IPS DF 6.9 (cell line): ENCODE measurements around the gene ZNF341.

ENCODE experiments used
- DNase-seq: peaks from one replicate; pipeline ENCODE4 v3.0.0-alpha.2; 2013; ENCODE audit warnings: low read depth, low spot score
- H3K27ac ChIP-seq: one replicate; pipeline ENCODE4 v1.5.1; 2013; ENCODE audit warnings: low read length, control low read depth
- H3K27me3 ChIP-seq: 2 replicates; pipeline ENCODE4 v1.6.1; 2013; ENCODE audit warnings: mild to moderate bottlenecking, low read length; ENCODE audit not compliant: control insufficient read depth, insufficient read depth
- H3K36me3 ChIP-seq: 2 replicates; pipeline ENCODE4 v1.6.1; 2013; ENCODE audit warnings: low read length; ENCODE audit not compliant: control insufficient read depth, insufficient read depth
- H3K4me1 ChIP-seq: 2 replicates; pipeline ENCODE4 v1.6.1; 2013; ENCODE audit warnings: low read length; ENCODE audit not compliant: control insufficient read depth, insufficient read depth
- H3K4me3 ChIP-seq: 2 replicates; pipeline ENCODE4 v1.5.1; 2013; ENCODE audit warnings: mild to moderate bottlenecking, low read length
- H3K9me3 ChIP-seq: 2 replicates; pipeline ENCODE4 v1.6.1; 2013; ENCODE audit warnings: low read length, inconsistent platforms; ENCODE audit not compliant: control insufficient read depth, insufficient read depth
- WGBS: extraction: QIAGEN DNeasy Blood & Tissue Kit; methylation state at CpG from one replicate; pipeline ENCODE4 v1.1.7; 2013; ENCODE audit warnings: mixed read lengths, missing lambda C conversion rate; ENCODE audit not compliant: insufficient read length, insufficient coverage; 5-methylcytosine and 5-hydroxymethylcytosine counted together

ZNF341 gene

GRCh38 chr20:33731693-33732165, at the start of gene ZNF341:
Gene ZNF341, plus strand, starts transcription at chr20:33731996. Its CDS starts 26 bp downstream, at chr20:33732022.
- H3K4me1 ChIP-seq: no peaks in the 10 kb centered on the region
- H3K36me3 ChIP-seq: no peaks in the 10 kb centered on the region
- no peaks in the 10 kb centered on the region for H3K27me3 ChIP-seq
- WGBS: no CpG with 5 or more reads among the region's 57 CpGs
- no peak for DNase-seq
- no peak within 1 kb of the TSS for H3K27ac ChIP-seq
- peak within 1 kb of the TSS; percentile 29; the same call in 1 of the 2 replicates for H3K4me3 ChIP-seq
- no peaks in the 10 kb centered on the region for H3K9me3 ChIP-seq

GRCh38 chr20:33684533-33685327, 47.1 kb upstream of the ZNF341 start:
- peak overlapping the region; percentile 68; the same call in 1 of the 2 replicates for H3K4me3 ChIP-seq
- H3K36me3 ChIP-seq: peaks cover 6% of the 10 kb centered on the region
- no peaks in the 10 kb centered on the region; the same call in 1 of the 2 replicates for H3K27me3 ChIP-seq
- no peak for DNase-seq
- WGBS: no CpG with 5 or more reads among the region's 10 CpGs
- H3K4me1 ChIP-seq: peaks cover 4% of the 10 kb centered on the region; the same call in 1 of the 2 replicates
- H3K27ac ChIP-seq: no peak overlapping the region
- no peaks in the 10 kb centered on the region for H3K9me3 ChIP-seq

DNA sequence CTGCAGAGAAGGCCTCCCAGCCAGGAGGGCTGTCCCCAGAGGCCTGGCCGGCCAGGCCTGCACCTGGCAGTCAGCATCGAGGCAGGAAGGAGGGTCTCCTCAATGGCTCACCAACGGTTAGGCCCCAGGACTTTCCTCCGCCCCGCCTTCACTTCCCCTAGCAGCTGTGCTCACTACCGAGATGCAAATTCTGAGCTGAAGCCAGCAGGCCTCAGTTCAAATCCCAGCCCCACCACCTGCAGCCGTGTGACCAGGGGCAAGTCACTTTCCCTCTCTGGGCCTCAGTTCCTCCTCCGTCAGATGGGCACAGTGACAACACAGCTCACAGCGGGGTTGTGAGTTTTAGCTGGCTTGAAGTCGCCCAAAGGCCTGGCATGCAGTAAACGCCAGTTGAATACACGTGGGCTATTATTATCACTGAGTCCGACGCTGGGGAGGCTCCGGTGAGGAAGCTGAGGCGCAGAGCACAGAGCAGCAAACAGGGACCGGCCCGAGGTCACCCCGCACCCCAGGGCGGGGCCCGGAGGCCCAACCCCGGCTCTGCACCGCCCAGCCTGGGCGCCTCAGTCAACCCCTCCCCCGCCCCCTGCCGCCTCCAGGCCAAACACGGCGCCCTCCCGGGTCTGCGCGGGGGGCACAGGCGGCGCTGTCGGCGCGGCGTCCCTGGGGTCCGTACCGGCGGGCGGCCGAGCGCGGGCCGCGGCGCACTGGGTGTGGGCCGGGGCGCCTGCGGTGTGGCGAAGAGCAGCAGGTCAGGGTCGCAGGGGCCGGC, 46.3 kb upstream of the ZNF341 start:
- Histone ChIP-seq H3K4me1 (peaks cover 4% of the 10 kb centered on the region; the same call in 1 of the 2 replicates), H3K36me3 (no peaks in the 10 kb centered on the region), H3K9me3 (no peaks in the 10 kb centered on the region), H3K27me3 (no peaks in the 10 kb centered on the region; the same call in 1 of the 2 replicates), H3K27ac (no peak overlapping the region), H3K4me3 (peak overlapping the region; percentile 68)
- no CpG with 5 or more reads among the region's 53 CpGs for whole genome bisulfite sequencing
- DNase-seq: no peak

- H3K27me3 ChIP-seq: no peaks in the 10 kb centered on the region; the same call in 1 of the 2 replicates
- no CpG with 5 or more reads among the region's 101 CpGs for WGBS
- peak within 1 kb of the TSS; percentile 68 for H3K4me3 ChIP-seq
- H3K4me1 ChIP-seq: peaks cover 4% of the 10 kb centered on the region; the same call in 1 of the 2 replicates
- no peak for DNase-seq
- no peaks in the 10 kb centered on the region for H3K36me3 ChIP-seq
- H3K9me3 ChIP-seq: no peaks in the 10 kb centered on the region
- H3K27ac ChIP-seq: no peak within 1 kb of the TSS
These were observed 45.5 kb upstream of the ZNF341 start, which contains the start of gene E2F1 for GRCh38 chr20:33686100-33686983. Gene E2F1, minus strand, starts transcription at chr20:33686385. Its CDS starts 121 bp downstream, at chr20:33686264.

DNA sequence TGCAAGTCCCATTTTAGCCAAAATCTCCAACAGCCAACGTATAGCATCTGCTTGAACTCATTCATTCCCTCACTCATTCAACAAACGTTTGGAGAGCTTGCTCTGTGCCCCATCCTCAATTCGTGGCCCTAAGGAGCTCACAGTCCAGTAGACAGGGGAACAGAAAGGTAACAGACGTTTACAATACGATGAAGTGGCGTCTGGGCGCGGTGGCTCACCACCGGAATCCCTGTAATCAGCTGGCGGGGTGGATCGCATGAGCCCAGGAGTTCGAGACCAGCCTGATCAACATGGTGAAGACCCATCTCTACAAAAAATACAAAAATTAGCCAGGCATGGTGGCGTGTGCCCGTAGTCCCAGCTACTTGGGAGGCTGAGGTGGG, 44.8 kb upstream of the ZNF341 start:
- H3K36me3 ChIP-seq: no peaks in the 10 kb centered on the region
- no CpG with 5 or more reads among the region's 14 CpGs for WGBS
- no peak overlapping the region for H3K27ac ChIP-seq
- DNase-seq: no peak
- no peaks in the 10 kb centered on the region for H3K9me3 ChIP-seq
- peaks cover 4% of the 10 kb centered on the region; the same call in 1 of the 2 replicates for H3K4me1 ChIP-seq
- H3K4me3 ChIP-seq: no peak overlapping the region
- H3K27me3 ChIP-seq: no peaks in the 10 kb centered on the region; the same call in 1 of the 2 replicates

- Histone ChIP-seq H3K27me3 (no peaks in the 10 kb centered on the region; the same call in 1 of the 2 replicates), H3K27ac (no peak overlapping the region), H3K4me1 (peaks cover 4% of the 10 kb centered on the region; the same call in 1 of the 2 replicates), H3K4me3 (no peak overlapping the region), H3K9me3 (no peaks in the 10 kb centered on the region), H3K36me3 (no peaks in the 10 kb centered on the region)
- no CpG with 5 or more reads among the region's 8 CpGs for WGBS
- DNase-seq: no peak
These were observed 44.4 kb upstream of the ZNF341 start for GRCh38 chr20:33687370-33687915.

- WGBS: no CpG with 5 or more reads among the region's 3 CpGs
- Histone ChIP-seq H3K27me3 (no peaks in the 10 kb centered on the region; the same call in 1 of the 2 replicates), H3K9me3 (no peaks in the 10 kb centered on the region), H3K27ac (no peak overlapping the region), H3K4me3 (no peak overlapping the region), H3K4me1 (peaks cover 4% of the 10 kb centered on the region; the same call in 1 of the 2 replicates), H3K36me3 (no peaks in the 10 kb centered on the region)
- DNase-seq: no peak
These were observed 43.5 kb upstream of the ZNF341 start for GRCh38 chr20:33687993-33688937.

- WGBS: no CpG with 5 or more reads among the region's 3 CpGs
- H3K4me3 ChIP-seq: no peak overlapping the region
- H3K4me1 ChIP-seq: peaks cover 5% of the 10 kb centered on the region; the same call in 1 of the 2 replicates
- DNase-seq: no peak
- no peaks in the 10 kb centered on the region for H3K9me3 ChIP-seq
- no peaks in the 10 kb centered on the region for H3K36me3 ChIP-seq
- H3K27ac ChIP-seq: no peak overlapping the region
- H3K27me3 ChIP-seq: no peaks in the 10 kb centered on the region; the same call in 1 of the 2 replicates
These were observed 42.8 kb upstream of the ZNF341 start for GRCh38 chr20:33688938-33689424.
